Stimulated activated CD4-positive, alpha-beta T cell treated with anti-CD3 and anti-CD28 coated beads, Interleukin-12 subunit alpha, Interleukin-12 subunit beta, amount 100 ng/mL, for 24 hours (primary cell): ENCODE data around the gene KLRK1.
"Not testable (repeated sequence)": the region's sequence is repeated elsewhere in the genome, so short reads cannot be mapped to it uniquely, and the experiment has no call there.

Experiments
- DNase-seq, 2 experiments: peaks; one replicate each; pipeline ENCODE4 v3.0.0-alpha.2; 2020; ENCODE audit warnings: low read depth in 2 of 2

The KLRK1 gene

GRCh38 chr12:10362828-10363657 lies 26.8 kb downstream of the KLRK1 start:
- no peak for DNase-seq

GRCh38 chr12:10362325-10362724 lies 27.5 kb downstream of the KLRK1 start:
- DNase-seq = no peak

- DNase-seq = no peak
Measured at GRCh38 chr12:10361622-10362021, 28.2 kb downstream of the KLRK1 start.

- no peak for DNase-seq
Measured at GRCh38 chr12:10361084-10361483, 28.8 kb downstream of the KLRK1 start.

- DNase-seq = no peak
Measured at GRCh38 chr12:10358969-10359368, 30.9 kb downstream of the KLRK1 start.

- no peak for DNase-seq
Measured at GRCh38 chr12:10358131-10358530, 31.7 kb downstream of the KLRK1 start.

- DNase-seq = no peak
Measured at GRCh38 chr12:10354502-10354901, 35.3 kb downstream of the KLRK1 start.

GRCh38 chr12:10354071-10354470 lies 35.8 kb downstream of the KLRK1 start:
- no peak for DNase-seq

GRCh38 chr12:10351457-10351856 lies 38.4 kb downstream of the KLRK1 start:
- not testable (repeated sequence) for DNase-seq

- DNase-seq = no peak
Measured at GRCh38 chr12:10341892-10342509, 47.8 kb downstream of the KLRK1 start.

GRCh38 chr12:10340946-10341345 lies 48.9 kb downstream of the KLRK1 start:
- not testable (repeated sequence) for DNase-seq

- DNase-seq = no peak
Measured at GRCh38 chr12:10339053-10339840, 50.6 kb downstream of the KLRK1 start.

GRCh38 chr12:10338470-10338869 lies 51.4 kb downstream of the KLRK1 start:
- DNase-seq = not testable (repeated sequence)

GRCh38 chr12:10336196-10336595 lies 53.6 kb downstream of the KLRK1 start:
- not testable (repeated sequence) for DNase-seq

- no peak for DNase-seq
Measured at GRCh38 chr12:10331642-10332239, 58.1 kb downstream of the KLRK1 start.

GRCh38 chr12:10328691-10329090 lies 61.1 kb downstream of the KLRK1 start:
- peak in 1 of 2 experiments; percentile 8 for DNase-seq
